GM18870 (cell line): ENCODE results near the gene GNA14.
"Not testable (repeated sequence)": the region's sequence is repeated elsewhere in the genome, so short reads cannot be mapped to it uniquely, and the experiment has no call there.

Source experiments
- ATAC-seq: cut with Tn5 transposase; IDR thresholded peaks from one replicate; pipeline ENCODE4 v1.9.1; 2021; ENCODE audit warnings: moderate library complexity; ENCODE audit not compliant: unreplicated experiment

Gene GNA14

GRCh38 chr9:77421506-77422265, 226.4 kb downstream of the GNA14 start:
- no peak for ATAC-seq

GRCh38 chr9:77420641-77421040, 227.5 kb downstream of the GNA14 start:
- no peak for ATAC-seq

GRCh38 chr9:77418226-77418625, 229.9 kb downstream of the GNA14 start:
- ATAC-seq = no peak

GRCh38 chr9:77417566-77417965, 230.6 kb downstream of the GNA14 start:
- no peak for ATAC-seq

GRCh38 chr9:77408521-77408920, 239.6 kb downstream of the GNA14 start:
- not testable (repeated sequence) for ATAC-seq

GRCh38 chr9:77403239-77403638, 244.9 kb downstream of the GNA14 start:
- ATAC-seq = no peak

- no peak for ATAC-seq
These were observed 245.8 kb downstream of the GNA14 start for GRCh38 chr9:77402286-77402685.

GRCh38 chr9:77399964-77400363, 248.2 kb downstream of the GNA14 start:
- no peak for ATAC-seq

- ATAC-seq = not testable (repeated sequence)
These were observed 249.5 kb downstream of the GNA14 start for GRCh38 chr9:77398581-77398980.

- ATAC-seq = no peak
These were observed 255.8 kb downstream of the GNA14 start for GRCh38 chr9:77392328-77392727.

GRCh38 chr9:77391834-77392233, 256.3 kb downstream of the GNA14 start:
- ATAC-seq = no peak

GRCh38 chr9:77386187-77386586, 261.9 kb downstream of the GNA14 start:
- ATAC-seq = no peak

- no peak for ATAC-seq
These were observed 263.7 kb downstream of the GNA14 start for GRCh38 chr9:77384406-77384805.

GRCh38 chr9:77375956-77376532, 272.1 kb downstream of the GNA14 start:
- ATAC-seq = no peak

- ATAC-seq = no peak
These were observed 273.9 kb downstream of the GNA14 start for GRCh38 chr9:77374266-77374665.
